HG03066 (cell line): Measurements from ENCODE around the gene TFAP2A.

Experiments used
- ATAC-seq: cut with Tn5 transposase; IDR thresholded peaks from one replicate; pipeline ENCODE4 v1.9.1; 2021; ENCODE audit warnings: low read depth; ENCODE audit not compliant: unreplicated experiment

The TFAP2A gene

GRCh38 chr6:10347561-10348327 lies 67.1 kb downstream of the TFAP2A start:
- ATAC-seq, result no peak
